Putamen (tissue), 1 donor: ENCODE measurements around the gene CFAP97D2.
A peak's percentile ranks its signal among the peaks of the same experiment; 100 is the strongest.
"Not testable (repeated sequence)": the region's sequence is repeated elsewhere in the genome, so short reads cannot be mapped to it uniquely, and the experiment has no call there.

ENCODE experiments used
- DNase-seq: peaks from one replicate; pipeline ENCODE4 v3.0.0-alpha.2; 2016; ENCODE audit warnings: low spot score

Gene CFAP97D2

GRCh38 chr13:114179087-114179658 is at the start of gene CFAP97D2:
Gene CFAP97D2 (plus strand): TSS chr13:114179257. CDS start chr13:114179331, 74 bp downstream.
- no peak for DNase-seq

- no peak for DNase-seq
Measured at GRCh38 chr13:114129649-114130062, 49.4 kb upstream of the CFAP97D2 start.

- DNase-seq = no peak
Measured at GRCh38 chr13:114130131-114130836, 48.8 kb upstream of the CFAP97D2 start.

GRCh38 chr13:114130837-114131582 is 48.0 kb upstream of the CFAP97D2 start:
- peak; percentile 47 for DNase-seq

GRCh38 chr13:114131583-114132418 is 47.3 kb upstream of the CFAP97D2 start:
- DNase-seq = no peak

GRCh38 chr13:114132419-114133121 is 46.5 kb upstream of the CFAP97D2 start, which contains the start of gene RASA3:
Gene RASA3 (minus strand): TSS chr13:114132623. CDS start chr13:114132489, 134 bp downstream.
- peak; percentile 76 for DNase-seq

- not testable (repeated sequence) for DNase-seq
Measured at GRCh38 chr13:114133126-114133525, 45.9 kb upstream of the CFAP97D2 start.

- DNase-seq = not testable (repeated sequence)
Measured at GRCh38 chr13:114133552-114133951, 45.5 kb upstream of the CFAP97D2 start.

- DNase-seq = no peak
Measured at GRCh38 chr13:114134111-114134943, 44.7 kb upstream of the CFAP97D2 start.

- no peak for DNase-seq
Measured at GRCh38 chr13:114134944-114135610, 44.0 kb upstream of the CFAP97D2 start.

- DNase-seq = no peak
Measured at GRCh38 chr13:114135731-114136171, 43.3 kb upstream of the CFAP97D2 start.

GRCh38 chr13:114136576-114136975 is 42.5 kb upstream of the CFAP97D2 start:
- no peak for DNase-seq

- no peak for DNase-seq
Measured at GRCh38 chr13:114140131-114140905, 38.7 kb upstream of the CFAP97D2 start.

- DNase-seq = no peak
Measured at GRCh38 chr13:114140906-114141250, 38.2 kb upstream of the CFAP97D2 start.

GRCh38 chr13:114141261-114141996 is 37.6 kb upstream of the CFAP97D2 start:
- DNase-seq = no peak

- no peak for DNase-seq
Measured at GRCh38 chr13:114142137-114142550, 36.9 kb upstream of the CFAP97D2 start.

- DNase-seq = no peak
Measured at GRCh38 chr13:114142640-114143490, 36.2 kb upstream of the CFAP97D2 start.
